Hepatocyte (in vitro differentiated cells): ENCODE results near the gene SLC46A2.

ENCODE experiments used
- CTCF ChIP-seq: fragments of 200-600 bp; sonication (generic); IDR thresholded peaks from 2 replicates; pipeline ENCODE4 v1.5.1; 2016; ENCODE audit warnings: antibody characterized with exemption, mild to moderate bottlenecking; ENCODE audit not compliant: poor library complexity
- EZH2 ChIP-seq: fragments of 200-600 bp; sonication (generic); IDR thresholded peaks from 2 replicates; pipeline ENCODE4 v1.6.1; 2016; ENCODE audit warnings: antibody characterized with exemption, mild to moderate bottlenecking, borderline replicate concordance
- EZH2phosphoT487 ChIP-seq: fragments of 200-600 bp; sonication (generic); IDR thresholded peaks from one replicate; pipeline ENCODE4 v1.6.1; 2018; ENCODE audit warnings: antibody characterized with exemption, mild to moderate bottlenecking, low read depth, moderate library complexity; ENCODE audit not compliant: unreplicated experiment, severe bottlenecking

GRCh38 chr9:112891521-112891920 lies 845 bp upstream of the SLC46A2 start:
- TF ChIP-seq CTCF (no peak), EZH2phosphoT487 (no peak), EZH2 (no peak)
